ENCODE results near the gene PCNT. TPM values are rescaled to one million over a fixed set of nuclear protein-coding genes. Genes with fewer than 3 reads are reported as not detected.

PCNT gene
- total RNA-seq, 1 experiment from 2014 or later, result 34.0 TPM

GRCh38 chr21:46363698-46364097 is 39.7 kb downstream of the PCNT start:
- POLR2A ChIA-PET, result interaction anchor here (1.2 kb wide), 1 partner anchor 38 kb away, joined by 6 read pairs; no protein-coding TSS in a partner anchor
- TF ChIP-seq CTCF (IDR thresholded peaks at IDR 0.05; ENCODE audit: unreplicated experiment), result no peak
- Mint-ChIP-seq H3K4me3 (ENCODE audit: unreplicated experiment) (no peak overlapping the region), H3K36me3 (ENCODE audit: insufficient read depth, unreplicated experiment) (peaks cover 70% of the 10 kb centered on the region), H3K27ac (ENCODE audit: low read depth, unreplicated experiment) (no peak overlapping the region), H3K4me1 (ENCODE audit: insufficient read depth, unreplicated experiment) (no peaks in the 10 kb centered on the region), H3K9me3 (ENCODE audit: unreplicated experiment) (no peaks in the 10 kb centered on the region), H3K27me3 (ENCODE audit: insufficient read depth, unreplicated experiment) (no peaks in the 10 kb centered on the region)
- CTCF ChIA-PET, result interaction anchor here (0.7 to 1.1 kb wide), 2 partner anchors 38 to 155 kb away, joined by 3 to 4 read pairs; a partner anchor contains a TSS
- DNase-seq (ENCODE audit: unreplicated experiment), result no peak
- intact Hi-C loops (cut with micrococcal nuclease), result no loop called here
- no TSS peak for BruUV-seq (replicated peaks)

- TF ChIP-seq CTCF (IDR thresholded peaks at IDR 0.05; ENCODE audit: unreplicated experiment), result no peak
- no peak overlapping the region for H3K4me3 Mint-ChIP-seq (ENCODE audit: unreplicated experiment)
- CTCF ChIA-PET, result no interaction called here
- intact Hi-C loops (cut with micrococcal nuclease), result no loop called here
- DNase-seq (ENCODE audit: unreplicated experiment), result no peak
- BruUV-seq (replicated peaks), result no TSS peak
- H3K27me3 Mint-ChIP-seq (ENCODE audit: insufficient read depth, unreplicated experiment), result no peaks in the 10 kb centered on the region
- no peaks in the 10 kb centered on the region for H3K4me1 Mint-ChIP-seq (ENCODE audit: insufficient read depth, unreplicated experiment)
- peaks cover 52% of the 10 kb centered on the region for H3K36me3 Mint-ChIP-seq (ENCODE audit: insufficient read depth, unreplicated experiment)
- POLR2A ChIA-PET, result no interaction called here
- no peak overlapping the region for H3K27ac Mint-ChIP-seq (ENCODE audit: low read depth, unreplicated experiment)
- no peaks in the 10 kb centered on the region for H3K9me3 Mint-ChIP-seq (ENCODE audit: unreplicated experiment)
These were observed 42.1 kb downstream of the PCNT start for GRCh38 chr21:46366091-46366490.

- Mint-ChIP-seq H3K36me3 (ENCODE audit: insufficient read depth, unreplicated experiment) (peaks cover 50% of the 10 kb centered on the region), H3K27ac (ENCODE audit: low read depth, unreplicated experiment) (no peak overlapping the region), H3K27me3 (ENCODE audit: insufficient read depth, unreplicated experiment) (no peaks in the 10 kb centered on the region), H3K9me3 (ENCODE audit: unreplicated experiment) (no peaks in the 10 kb centered on the region), H3K4me1 (ENCODE audit: insufficient read depth, unreplicated experiment) (no peaks in the 10 kb centered on the region), H3K4me3 (ENCODE audit: unreplicated experiment) (no peak overlapping the region)
- intact Hi-C loops (cut with micrococcal nuclease), result no loop called here
- ChIA-PET POLR2A (no interaction called here), CTCF (no interaction called here)
- no peak for DNase-seq (ENCODE audit: unreplicated experiment)
- no TSS peak for BruUV-seq (replicated peaks)
- TF ChIP-seq CTCF (IDR thresholded peaks at IDR 0.05; ENCODE audit: unreplicated experiment), result no peak
These were observed 42.6 kb downstream of the PCNT start for GRCh38 chr21:46366561-46366960.

GRCh38 chr21:46366966-46367365 is 43.0 kb downstream of the PCNT start:
- Mint-ChIP-seq H3K36me3 (ENCODE audit: insufficient read depth, unreplicated experiment) (peaks cover 50% of the 10 kb centered on the region), H3K27me3 (ENCODE audit: insufficient read depth, unreplicated experiment) (no peaks in the 10 kb centered on the region), H3K27ac (ENCODE audit: low read depth, unreplicated experiment) (no peak overlapping the region), H3K4me3 (ENCODE audit: unreplicated experiment) (no peak overlapping the region), H3K4me1 (ENCODE audit: insufficient read depth, unreplicated experiment) (no peaks in the 10 kb centered on the region), H3K9me3 (ENCODE audit: unreplicated experiment) (no peaks in the 10 kb centered on the region)
- ChIA-PET CTCF (no interaction called here), POLR2A (no interaction called here)
- TF ChIP-seq CTCF (IDR thresholded peaks at IDR 0.05; ENCODE audit: unreplicated experiment), result no peak
- intact Hi-C loops (cut with micrococcal nuclease), result no loop called here
- DNase-seq (ENCODE audit: unreplicated experiment), result no peak
- BruUV-seq (replicated peaks), result no TSS peak

All from MCF 10A (cell line).